H1 (cell line): Measurements from ENCODE around the gene MSI2. TPM values are rescaled to one million over a fixed set of nuclear protein-coding genes. Genes with fewer than 3 reads are reported as not detected.

ENCODE experiments used
- SIN3A ChIP-seq, 2 experiments: IDR thresholded peaks in 1 of 2; conservative IDR thresholded peaks in 1 of 2; 2 replicates each; pipeline ENCODE4 v1.6.1; 2011 to 2012; ENCODE audit warnings: low read length in 2 of 2, improper control_type of control experiment in 1 of 2, low read depth in 1 of 2, mild to moderate bottlenecking in 1 of 2
- polyA plus RNA-seq, 7 experiments: library from polyadenylated mRNA; depleted of rRNA in 3 of 7; stranded (reverse) in 5 of 7; unstranded in 2 of 7; fragments of >200 nt in 5 of 7; fragments of 200-250 nt in 2 of 7; gene quantifications; 1 replicate in 5 of 7; 2 replicates in 1 of 7; 4 replicates in 1 of 7; pipeline versions ENCODE4 v1.2.1 to v1.2.3, GENCODE V29; 2011 to 2013; ENCODE audit warnings: missing spikeins in 2 of 7, mixed read lengths in 2 of 7
- total RNA-seq: library from RNA; stranded (reverse); fragmentation: NEBNext Ultra II Directional; extraction: Animal tissue kit (Norgen Biotek cat#: 25700); gene quantifications from 2 replicates; pipeline ENCODE4 v1.2.1, GENCODE V29; 2021

Gene MSI2
- total and polyA plus RNA-seq, 2 of the 8 experiments (the other 6 are each of a cell fraction or from before 2014, with no cell fraction given) = 36.7 to 80.6 TPM

DNA sequence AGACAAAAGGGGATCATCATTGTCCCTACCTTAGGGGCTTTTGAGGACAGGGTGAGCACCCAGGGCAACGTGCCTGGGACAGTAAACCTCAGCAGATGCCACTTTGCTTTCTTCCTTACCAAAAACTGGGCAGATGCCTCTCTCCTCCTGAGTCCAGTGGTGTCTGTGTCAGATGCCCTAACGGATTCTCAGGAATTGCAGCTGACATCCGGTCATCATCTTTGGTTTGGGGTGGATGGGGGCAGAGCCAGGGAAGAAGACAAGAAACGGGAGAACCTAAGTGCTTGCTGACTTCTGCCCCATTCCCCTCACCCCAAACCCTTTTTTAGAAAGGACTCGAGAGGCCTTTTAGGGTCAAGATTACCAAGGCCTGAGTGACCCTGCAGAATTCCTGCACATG is 187.5 kb downstream of the MSI2 start (continued):
- TF ChIP-seq SIN3A (conservative IDR thresholded peaks at IDR 0.05 in 1 of 2, IDR thresholded peaks at IDR 0.05 in 1 of 2; ENCODE audit: low read depth in 1 of 2, low read length in 2 of 2) = no peak
